Measurements from ENCODE around the gene RBM47.

DNA sequence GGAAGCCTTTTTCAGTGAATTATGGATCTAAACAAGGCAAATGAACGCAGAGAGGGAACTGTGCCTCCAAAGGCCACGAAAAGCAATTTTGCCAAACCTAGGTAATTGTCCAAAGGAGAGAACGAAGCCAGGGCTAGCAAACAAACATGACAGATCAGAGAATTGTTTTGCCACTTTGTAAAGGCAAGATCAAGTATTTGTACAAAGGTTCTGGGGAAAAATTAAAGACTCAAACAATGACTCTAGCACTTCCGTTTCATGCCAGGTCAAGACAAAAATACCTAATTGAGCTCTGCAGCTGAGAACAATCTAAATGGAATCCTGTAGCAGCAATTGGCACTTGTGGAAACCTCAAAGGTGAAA is 8.5 kb downstream of the RBM47 start:
- TF ChIP-seq, protein P1, sequence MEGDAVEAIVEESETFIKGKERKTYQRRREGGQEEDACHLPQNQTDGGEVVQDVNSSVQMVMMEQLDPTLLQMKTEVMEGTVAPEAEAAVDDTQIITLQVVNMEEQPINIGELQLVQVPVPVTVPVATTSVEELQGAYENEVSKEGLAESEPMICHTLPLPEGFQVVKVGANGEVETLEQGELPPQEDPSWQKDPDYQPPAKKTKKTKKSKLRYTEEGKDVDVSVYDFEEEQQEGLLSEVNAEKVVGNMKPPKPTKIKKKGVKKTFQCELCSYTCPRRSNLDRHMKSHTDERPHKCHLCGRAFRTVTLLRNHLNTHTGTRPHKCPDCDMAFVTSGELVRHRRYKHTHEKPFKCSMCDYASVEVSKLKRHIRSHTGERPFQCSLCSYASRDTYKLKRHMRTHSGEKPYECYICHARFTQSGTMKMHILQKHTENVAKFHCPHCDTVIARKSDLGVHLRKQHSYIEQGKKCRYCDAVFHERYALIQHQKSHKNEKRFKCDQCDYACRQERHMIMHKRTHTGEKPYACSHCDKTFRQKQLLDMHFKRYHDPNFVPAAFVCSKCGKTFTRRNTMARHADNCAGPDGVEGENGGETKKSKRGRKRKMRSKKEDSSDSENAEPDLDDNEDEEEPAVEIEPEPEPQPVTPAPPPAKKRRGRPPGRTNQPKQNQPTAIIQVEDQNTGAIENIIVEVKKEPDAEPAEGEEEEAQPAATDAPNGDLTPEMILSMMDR (IDR thresholded peaks at IDR 0.05; ENCODE audit: insufficient read depth, low read length), result no peak
- TF ChIP-seq, protein P2, sequence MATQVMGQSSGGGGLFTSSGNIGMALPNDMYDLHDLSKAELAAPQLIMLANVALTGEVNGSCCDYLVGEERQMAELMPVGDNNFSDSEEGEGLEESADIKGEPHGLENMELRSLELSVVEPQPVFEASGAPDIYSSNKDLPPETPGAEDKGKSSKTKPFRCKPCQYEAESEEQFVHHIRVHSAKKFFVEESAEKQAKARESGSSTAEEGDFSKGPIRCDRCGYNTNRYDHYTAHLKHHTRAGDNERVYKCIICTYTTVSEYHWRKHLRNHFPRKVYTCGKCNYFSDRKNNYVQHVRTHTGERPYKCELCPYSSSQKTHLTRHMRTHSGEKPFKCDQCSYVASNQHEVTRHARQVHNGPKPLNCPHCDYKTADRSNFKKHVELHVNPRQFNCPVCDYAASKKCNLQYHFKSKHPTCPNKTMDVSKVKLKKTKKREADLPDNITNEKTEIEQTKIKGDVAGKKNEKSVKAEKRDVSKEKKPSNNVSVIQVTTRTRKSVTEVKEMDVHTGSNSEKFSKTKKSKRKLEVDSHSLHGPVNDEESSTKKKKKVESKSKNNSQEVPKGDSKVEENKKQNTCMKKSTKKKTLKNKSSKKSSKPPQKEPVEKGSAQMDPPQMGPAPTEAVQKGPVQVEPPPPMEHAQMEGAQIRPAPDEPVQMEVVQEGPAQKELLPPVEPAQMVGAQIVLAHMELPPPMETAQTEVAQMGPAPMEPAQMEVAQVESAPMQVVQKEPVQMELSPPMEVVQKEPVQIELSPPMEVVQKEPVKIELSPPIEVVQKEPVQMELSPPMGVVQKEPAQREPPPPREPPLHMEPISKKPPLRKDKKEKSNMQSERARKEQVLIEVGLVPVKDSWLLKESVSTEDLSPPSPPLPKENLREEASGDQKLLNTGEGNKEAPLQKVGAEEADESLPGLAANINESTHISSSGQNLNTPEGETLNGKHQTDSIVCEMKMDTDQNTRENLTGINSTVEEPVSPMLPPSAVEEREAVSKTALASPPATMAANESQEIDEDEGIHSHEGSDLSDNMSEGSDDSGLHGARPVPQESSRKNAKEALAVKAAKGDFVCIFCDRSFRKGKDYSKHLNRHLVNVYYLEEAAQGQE (IDR thresholded peaks at IDR 0.05; ENCODE audit: insufficient replicate concordance, low read depth), result no peak
- TF ChIP-seq POLR2AphosphoS5 (IDR thresholded peaks at IDR 0.05; ENCODE audit: low read depth) (no peak), GABPA (IDR thresholded peaks at IDR 0.05; ENCODE audit: low read depth) (no peak), SPI1 (IDR thresholded peaks at IDR 0.05; ENCODE audit: borderline replicate concordance, low read depth) (no peak)
